Type B pancreatic cell (in vitro differentiated cells): ENCODE data around the gene RAP1A. TPM values are rescaled to one million over a fixed set of nuclear protein-coding genes. Genes with fewer than 3 reads are reported as not detected.

Experiments
- DNase-seq: peaks from one replicate; pipeline ENCODE4 v3.0.0; 2021; ENCODE audit warnings: mixed read lengths; ENCODE audit not compliant: unreplicated experiment; ENCODE audit errors: extremely low spot score
- H3K27ac Mint-ChIP-seq: 2 replicates; pipeline ENCODE4 v1.8.0; 2021; ENCODE audit warnings: mild to moderate bottlenecking, mixed read lengths
- H3K27me3 Mint-ChIP-seq: 2 replicates; pipeline ENCODE4 v1.8.0; 2021; ENCODE audit warnings: mixed read lengths
- H3K36me3 Mint-ChIP-seq: 2 replicates; pipeline ENCODE4 v1.8.0; 2021; ENCODE audit warnings: mixed read lengths
- H3K4me1 Mint-ChIP-seq: one replicate; pipeline ENCODE4 v1.8.0; 2021; ENCODE audit warnings: mixed read lengths; ENCODE audit not compliant: unreplicated experiment
- H3K4me3 Mint-ChIP-seq: 2 replicates; pipeline ENCODE4 v1.8.0; 2021; ENCODE audit warnings: mild to moderate bottlenecking, mixed read lengths
- H3K9me3 Mint-ChIP-seq: 2 replicates; pipeline ENCODE4 v1.8.0; 2021; ENCODE audit warnings: mixed read lengths
- total RNA-seq: library from RNA; stranded (reverse); gene quantifications from 2 replicates; pipeline ENCODE4 v1.2.1, GENCODE V29; 2021; ENCODE audit warnings: low replicate concordance
- TF ChIP-seq, protein P1 (sequence below): fragments of 200-600 bp; sonication (generic); conservative IDR thresholded peaks from 2 replicates; pipeline ENCODE4 v1.5.0; 2021; ENCODE audit warnings: antibody characterized with exemption, mild to moderate bottlenecking

RAP1A gene
- total RNA-seq, 1 donor from 2014 or later: 42.3 TPM

DNA sequence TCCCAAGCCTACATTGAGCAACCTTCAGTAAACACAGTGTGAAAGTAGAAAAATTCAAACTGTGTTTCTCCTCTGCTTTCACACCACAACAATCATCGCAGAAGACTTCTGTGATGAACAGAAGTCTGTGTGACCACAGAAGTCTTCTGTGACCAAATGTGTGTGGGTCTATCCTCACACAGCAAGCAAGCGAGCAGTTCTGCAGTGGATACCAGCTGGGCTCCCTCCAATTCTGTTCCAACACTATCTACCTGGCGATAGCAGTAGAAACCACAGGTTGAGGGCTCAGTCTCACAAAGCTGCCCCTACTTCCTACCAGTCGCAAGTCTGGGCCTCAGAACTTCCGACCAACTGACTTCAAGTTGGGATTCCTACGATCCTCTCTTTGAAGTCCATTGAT, 21.0 kb upstream of the RAP1A start:
- Mint-ChIP-seq H3K27me3 (peaks cover 4% of the 10 kb centered on the region), H3K4me3 (no peak overlapping the region), H3K36me3 (no peaks in the 10 kb centered on the region), H3K27ac (no peak overlapping the region), H3K9me3 (no peaks in the 10 kb centered on the region), H3K4me1 (peaks cover 4% of the 10 kb centered on the region)
- TF ChIP-seq, protein P1, sequence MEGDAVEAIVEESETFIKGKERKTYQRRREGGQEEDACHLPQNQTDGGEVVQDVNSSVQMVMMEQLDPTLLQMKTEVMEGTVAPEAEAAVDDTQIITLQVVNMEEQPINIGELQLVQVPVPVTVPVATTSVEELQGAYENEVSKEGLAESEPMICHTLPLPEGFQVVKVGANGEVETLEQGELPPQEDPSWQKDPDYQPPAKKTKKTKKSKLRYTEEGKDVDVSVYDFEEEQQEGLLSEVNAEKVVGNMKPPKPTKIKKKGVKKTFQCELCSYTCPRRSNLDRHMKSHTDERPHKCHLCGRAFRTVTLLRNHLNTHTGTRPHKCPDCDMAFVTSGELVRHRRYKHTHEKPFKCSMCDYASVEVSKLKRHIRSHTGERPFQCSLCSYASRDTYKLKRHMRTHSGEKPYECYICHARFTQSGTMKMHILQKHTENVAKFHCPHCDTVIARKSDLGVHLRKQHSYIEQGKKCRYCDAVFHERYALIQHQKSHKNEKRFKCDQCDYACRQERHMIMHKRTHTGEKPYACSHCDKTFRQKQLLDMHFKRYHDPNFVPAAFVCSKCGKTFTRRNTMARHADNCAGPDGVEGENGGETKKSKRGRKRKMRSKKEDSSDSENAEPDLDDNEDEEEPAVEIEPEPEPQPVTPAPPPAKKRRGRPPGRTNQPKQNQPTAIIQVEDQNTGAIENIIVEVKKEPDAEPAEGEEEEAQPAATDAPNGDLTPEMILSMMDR: no peak
- no peak for DNase-seq

DNA sequence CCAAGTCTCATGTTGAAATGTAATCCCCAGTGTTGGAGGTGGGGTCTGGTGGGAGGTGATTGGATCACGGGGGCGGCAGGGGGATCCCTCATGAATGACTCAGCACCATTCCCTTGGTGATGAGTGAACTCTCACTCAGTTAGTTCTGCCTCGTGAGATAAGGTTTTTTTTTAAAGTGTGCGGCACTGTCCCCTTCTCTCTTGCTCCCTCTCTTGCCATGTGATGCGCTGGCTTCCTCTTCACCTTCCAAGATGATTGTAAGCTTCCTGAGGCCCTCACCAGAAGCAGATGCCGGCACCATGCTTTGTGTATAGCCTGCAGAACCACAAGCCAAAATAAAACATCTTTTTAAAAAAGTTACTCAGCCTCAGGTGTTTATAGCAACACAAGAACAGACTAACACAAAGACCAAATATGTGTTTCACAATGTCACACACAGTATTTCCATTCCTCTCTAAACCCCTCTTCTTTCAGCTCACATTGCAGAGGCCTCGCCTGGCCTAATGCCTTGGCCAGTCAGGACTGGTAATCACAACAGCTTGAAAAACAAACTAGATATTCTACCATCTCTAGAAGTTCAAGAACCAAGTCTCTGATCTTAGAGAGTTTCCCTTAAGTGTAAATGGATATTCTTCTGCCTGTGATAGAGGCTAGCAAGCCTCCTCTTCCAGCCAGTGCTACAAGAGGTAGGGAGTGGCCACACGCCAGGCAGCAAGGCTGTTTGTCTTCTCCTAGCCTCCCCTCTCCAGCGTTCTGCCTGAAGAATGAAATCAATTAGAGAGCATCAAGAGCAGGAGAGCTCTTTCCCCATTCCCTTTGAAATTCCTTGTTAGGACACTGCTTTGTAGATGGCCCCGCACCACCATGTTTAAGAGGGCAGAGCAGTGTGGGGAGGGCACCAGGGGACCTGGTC, 19.6 kb upstream of the RAP1A start:
- no peak for DNase-seq
- H3K4me3 Mint-ChIP-seq: no peak overlapping the region
- no peaks in the 10 kb centered on the region for H3K4me1 Mint-ChIP-seq
- H3K9me3 Mint-ChIP-seq: no peaks in the 10 kb centered on the region
- no peaks in the 10 kb centered on the region for H3K36me3 Mint-ChIP-seq
- H3K27ac Mint-ChIP-seq: no peak overlapping the region
- peaks cover 4% of the 10 kb centered on the region for H3K27me3 Mint-ChIP-seq
- TF ChIP-seq, protein P1: no peak

DNA sequence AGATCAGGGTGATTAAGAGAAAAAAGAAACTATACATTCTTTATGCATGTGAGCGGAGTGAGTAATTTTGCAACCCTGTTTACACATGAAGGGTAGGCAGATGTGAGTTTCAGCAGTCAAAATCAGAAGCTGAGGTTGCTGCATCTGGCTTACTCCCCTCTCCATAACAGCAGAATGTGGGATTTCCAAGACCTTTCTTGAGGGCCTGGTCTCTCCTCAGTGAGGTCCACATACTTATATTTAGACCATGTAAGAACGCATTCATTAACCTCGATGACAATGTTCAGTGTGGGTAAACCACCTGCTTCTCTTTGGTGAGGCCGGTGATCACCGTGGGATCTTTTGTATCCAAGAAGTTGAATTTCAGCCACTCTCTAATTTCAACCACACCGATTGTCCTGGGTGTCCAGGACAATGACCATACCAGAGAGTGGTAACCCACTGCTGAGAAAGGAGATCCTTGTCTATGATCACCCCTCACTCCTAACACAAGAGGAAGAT, 18.7 kb upstream of the RAP1A start:
- no peak overlapping the region for H3K27ac Mint-ChIP-seq
- peaks cover 4% of the 10 kb centered on the region for H3K27me3 Mint-ChIP-seq
- peaks cover 4% of the 10 kb centered on the region for H3K4me1 Mint-ChIP-seq
- no peak overlapping the region for H3K4me3 Mint-ChIP-seq
- H3K36me3 Mint-ChIP-seq: no peaks in the 10 kb centered on the region
- TF ChIP-seq, protein P1: no peak
- no peaks in the 10 kb centered on the region for H3K9me3 Mint-ChIP-seq
- DNase-seq: no peak

DNA sequence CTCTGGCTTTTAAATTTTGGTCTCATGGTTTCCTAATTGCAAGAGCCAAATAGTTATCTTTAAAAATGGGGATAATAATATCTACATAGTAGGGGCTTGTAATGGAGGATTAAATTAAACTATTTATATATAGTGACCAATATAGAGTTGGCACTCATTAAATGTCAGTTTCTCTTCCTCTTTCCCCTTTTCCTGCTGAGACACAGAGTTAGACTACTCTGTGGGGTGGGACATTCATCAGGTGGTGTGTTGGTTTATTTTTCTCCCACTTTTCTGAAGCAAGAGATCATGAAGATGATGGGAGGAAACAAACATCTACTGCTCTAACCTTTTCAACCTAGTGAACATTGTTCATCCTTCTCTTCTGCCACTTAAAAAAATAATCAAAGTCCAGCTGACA, 17.3 kb upstream of the RAP1A start:
- Mint-ChIP-seq H3K4me1 (peaks cover 4% of the 10 kb centered on the region), H3K4me3 (no peak overlapping the region), H3K27ac (no peak overlapping the region), H3K36me3 (no peaks in the 10 kb centered on the region), H3K9me3 (no peaks in the 10 kb centered on the region), H3K27me3 (peaks cover 4% of the 10 kb centered on the region)
- no peak for DNase-seq
- TF ChIP-seq, protein P1: no peak

DNA sequence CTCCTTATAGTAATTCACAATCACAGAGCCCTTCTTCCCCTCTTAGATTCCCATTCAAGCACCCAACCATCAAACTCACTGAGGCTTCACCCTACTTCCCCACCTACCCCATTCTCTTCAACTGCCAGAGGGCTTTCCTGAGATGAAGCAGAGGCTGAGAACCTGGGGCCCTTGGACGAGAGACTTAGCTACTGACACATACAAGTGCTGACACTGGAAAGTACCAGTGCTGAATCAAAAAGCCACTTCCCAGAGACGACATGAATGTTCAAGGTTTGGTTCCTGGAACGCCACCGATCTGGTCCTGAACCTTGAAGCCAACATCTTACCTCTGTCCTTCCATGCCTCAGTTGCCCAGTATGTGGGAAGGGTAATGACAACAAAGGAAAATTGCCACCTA, 16.6 kb upstream of the RAP1A start:
- no peaks in the 10 kb centered on the region for H3K9me3 Mint-ChIP-seq
- H3K36me3 Mint-ChIP-seq: no peaks in the 10 kb centered on the region
- TF ChIP-seq, protein P1: no peak
- DNase-seq: no peak
- no peak overlapping the region for H3K4me3 Mint-ChIP-seq
- peaks cover 4% of the 10 kb centered on the region for H3K4me1 Mint-ChIP-seq
- H3K27me3 Mint-ChIP-seq: peaks cover 4% of the 10 kb centered on the region
- no peak overlapping the region for H3K27ac Mint-ChIP-seq
